Neuronal stem cell (in vitro differentiated cells): ENCODE results near the gene PTGES2.

Experiments
- DNase-seq: peaks from one replicate; pipeline ENCODE4 v3.0.0-alpha.2; 2013; ENCODE audit warnings: low spot score
- H2AFZ ChIP-seq: one replicate; pipeline ENCODE4 v1.6.1; 2013; ENCODE audit warnings: mild to moderate bottlenecking, low read length, inconsistent platforms
- H2AK5ac ChIP-seq: 2 replicates; pipeline ENCODE4 v1.6.1; 2013; ENCODE audit warnings: low read depth, mild to moderate bottlenecking, inconsistent platforms, low read length, moderate library complexity, mixed read lengths
- H2BK120ac ChIP-seq: 2 replicates; pipeline ENCODE4 v1.6.1; 2013; ENCODE audit warnings: low read depth, mild to moderate bottlenecking, inconsistent platforms, low read length, moderate library complexity, mixed read lengths
- H2BK12ac ChIP-seq: one replicate; pipeline ENCODE4 v1.6.1; 2013; ENCODE audit warnings: low read length, inconsistent platforms
- H2BK15ac ChIP-seq: 2 replicates; pipeline ENCODE4 v1.6.1; 2013; ENCODE audit warnings: mild to moderate bottlenecking, low read length, inconsistent platforms, mixed read lengths
- H2BK5ac ChIP-seq: one replicate; pipeline ENCODE4 v1.6.1; 2013; ENCODE audit warnings: inconsistent platforms, mild to moderate bottlenecking, low read length, moderate library complexity
- H3K14ac ChIP-seq: one replicate; pipeline ENCODE4 v1.6.1; 2013; ENCODE audit warnings: low read length, inconsistent platforms
- H3K18ac ChIP-seq: 2 replicates; pipeline ENCODE4 v1.6.1; 2013; ENCODE audit warnings: low read length, inconsistent platforms
- H3K23ac ChIP-seq: 2 replicates; pipeline ENCODE4 v1.6.1; 2013; ENCODE audit warnings: low read depth, mild to moderate bottlenecking, mixed read lengths, low read length, inconsistent platforms; ENCODE audit not compliant: poor library complexity
- H3K27ac ChIP-seq: replicated peaks from 3 replicates; pipeline ENCODE4 v1.5.1; 2013; ENCODE audit warnings: low read length, inconsistent platforms
- H3K27me3 ChIP-seq, 3 experiments: 2 replicates each; pipeline ENCODE4 v1.6.1; 2013; ENCODE audit warnings: low read length in 3 of 3, mild to moderate bottlenecking in 2 of 3, inconsistent platforms in 1 of 3, low read depth in 1 of 3, mixed read lengths in 1 of 3, moderate library complexity in 1 of 3; ENCODE audit not compliant: control insufficient read depth in 3 of 3, insufficient read depth in 3 of 3
- H3K36me3 ChIP-seq, 2 donors: replicated peaks in 1 of 2; 2 replicates each; pipeline ENCODE4 v1.6.1; 2013; ENCODE audit warnings: low read length in 2 of 2; ENCODE audit not compliant: control insufficient read depth in 2 of 2, insufficient read depth in 2 of 2
- H3K4ac ChIP-seq: 2 replicates; pipeline ENCODE4 v1.6.1; 2013; ENCODE audit warnings: inconsistent platforms, mild to moderate bottlenecking, low read length, moderate library complexity
- H3K4me1 ChIP-seq, 2 donors: 1 replicate in 1 of 2; 2 replicates in 1 of 2; pipeline ENCODE4 v1.6.1; 2013; ENCODE audit warnings: low read length in 2 of 2, low read depth in 1 of 2; ENCODE audit not compliant: control insufficient read depth in 2 of 2, insufficient read depth in 1 of 2
- H3K4me2 ChIP-seq: one replicate; pipeline ENCODE4 v1.6.1; 2013; ENCODE audit warnings: mild to moderate bottlenecking, low read length, inconsistent platforms; ENCODE audit not compliant: insufficient read depth, poor library complexity, severe bottlenecking
- H3K4me3 ChIP-seq, 2 donors: 2 replicates each; pipeline ENCODE4 v1.5.1; 2013; ENCODE audit warnings: low read length in 2 of 2, mild to moderate bottlenecking in 2 of 2, inconsistent platforms in 1 of 2, moderate library complexity in 1 of 2
- H3K79me1 ChIP-seq: one replicate; pipeline ENCODE4 v1.6.1; 2013; ENCODE audit warnings: low read depth, mild to moderate bottlenecking, inconsistent platforms, low read length, moderate library complexity
- H3K9ac ChIP-seq: one replicate; pipeline ENCODE4 v1.6.1; 2013; ENCODE audit warnings: mild to moderate bottlenecking, low read depth, low read length, inconsistent platforms; ENCODE audit not compliant: poor library complexity
- H3K9me3 ChIP-seq, 2 donors: replicated peaks in 1 of 2; 2 replicates each; pipeline versions ENCODE3 to v1.6.1; 2013; ENCODE audit warnings: low read length in 2 of 2, mild to moderate bottlenecking in 2 of 2, inconsistent platforms in 1 of 2, low read depth in 1 of 2, mixed read lengths in 1 of 2, moderate library complexity in 1 of 2; ENCODE audit not compliant: control insufficient read depth in 2 of 2, insufficient read depth in 1 of 2
- H4K8ac ChIP-seq: one replicate; pipeline ENCODE4 v1.6.1; 2013; ENCODE audit warnings: low read depth, mild to moderate bottlenecking, inconsistent platforms, low read length, moderate library complexity
- H4K91ac ChIP-seq: one replicate; pipeline ENCODE4 v1.6.1; 2013; ENCODE audit warnings: low read length, low read depth, mild to moderate bottlenecking, inconsistent platforms; ENCODE audit not compliant: poor library complexity
- WGBS, 2 donors: extraction: QIAGEN DNeasy Blood & Tissue Kit; methylation state at CpG; one replicate each; pipeline ENCODE4 v1.1.7; 2013; ENCODE audit warnings: missing lambda C conversion rate in 2 of 2, mixed read lengths in 1 of 2; ENCODE audit not compliant: insufficient read length in 2 of 2, insufficient replicate concordance in 1 of 2; ENCODE audit errors: extremely low coverage in 2 of 2; 5-methylcytosine and 5-hydroxymethylcytosine counted together

PTGES2 gene

DNA sequence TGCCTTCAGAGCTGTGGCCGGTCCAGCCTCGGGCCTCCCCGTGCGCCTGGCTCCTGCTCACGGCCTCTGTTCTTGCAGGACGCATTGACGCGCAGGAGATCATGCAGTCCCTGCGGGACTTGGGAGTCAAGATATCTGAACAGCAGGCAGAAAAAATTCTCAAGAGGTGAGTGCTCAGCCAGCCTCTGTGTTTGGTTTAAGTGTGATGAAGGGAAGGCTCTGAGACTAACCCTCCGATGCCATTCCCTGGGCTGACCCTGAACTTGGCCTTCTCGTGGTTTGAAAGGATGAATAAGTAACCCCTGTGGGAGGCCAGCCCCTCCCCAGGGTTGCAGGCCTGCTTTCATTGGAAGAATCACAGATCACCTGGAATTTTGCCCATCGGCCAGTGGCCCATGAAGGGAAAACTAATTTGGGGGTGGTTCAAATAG, 26.3 kb downstream of the PTGES2 start:
- Histone ChIP-seq H3K4me3 (no peak overlapping the region), H2AFZ (no peak overlapping the region), H2BK5ac (no peak overlapping the region), H3K23ac (no peak overlapping the region), H2BK120ac (no peak overlapping the region), H3K36me3 (peaks cover 41 to 56% of the 10 kb centered on the region in 2 donors), H2AK5ac (no peak overlapping the region), H3K79me1 (peaks cover 11% of the 10 kb centered on the region), H3K9ac (no peak overlapping the region), H4K91ac (no peak overlapping the region), H2BK12ac (no peak overlapping the region), H3K18ac (no peak overlapping the region), H3K14ac (no peak overlapping the region), H3K4ac (no peak overlapping the region), H3K27ac (no peak overlapping the region), H3K4me2 (no peak overlapping the region), H4K8ac (no peak overlapping the region), H3K27me3 (no peaks in the 10 kb centered on the region), H2BK15ac (no peak overlapping the region), H3K4me1 (peaks cover 23% of the 10 kb centered on the region in 2 donors), H3K9me3 (no peaks in the 10 kb centered on the region)
- no peak for DNase-seq
- no CpG with 5 or more reads among the region's 12 CpGs for WGBS, 2 donors

DNA sequence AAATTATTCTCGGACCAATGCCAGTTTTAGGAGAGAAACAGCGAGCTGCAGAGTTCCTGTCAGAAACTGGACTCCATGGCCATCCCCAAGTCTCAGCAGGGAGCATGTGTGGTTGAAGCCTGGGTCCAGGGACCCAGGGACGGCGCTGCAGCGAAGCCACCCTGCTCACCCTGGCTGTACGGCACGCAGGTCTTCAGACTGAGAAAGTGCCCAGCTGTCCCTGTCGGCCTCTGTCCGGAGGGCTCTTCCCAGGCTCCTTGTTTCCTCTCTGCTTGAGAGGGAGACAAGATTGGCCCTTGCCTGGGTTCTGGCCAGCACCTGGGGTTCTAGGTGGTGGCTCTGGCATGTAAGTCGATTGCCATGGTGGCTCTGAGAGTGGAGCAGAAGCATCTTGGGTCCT, 26.9 kb downstream of the PTGES2 start:
- Histone ChIP-seq H2AK5ac (no peak overlapping the region), H3K18ac (no peak overlapping the region), H3K27me3 (no peaks in the 10 kb centered on the region), H3K4me2 (no peak overlapping the region), H2BK15ac (no peak overlapping the region), H3K4ac (no peak overlapping the region), H3K27ac (no peak overlapping the region), H3K9me3 (no peaks in the 10 kb centered on the region), H3K79me1 (peaks cover 11% of the 10 kb centered on the region), H4K8ac (no peak overlapping the region), H2BK120ac (no peak overlapping the region), H3K14ac (no peak overlapping the region), H4K91ac (no peak overlapping the region), H2BK12ac (no peak overlapping the region), H2BK5ac (peak overlapping the region; percentile 10), H3K36me3 (peaks cover 35 to 49% of the 10 kb centered on the region in 2 donors), H3K4me3 (no peak overlapping the region), H3K4me1 (peaks cover 23% of the 10 kb centered on the region in 2 donors), H3K9ac (no peak overlapping the region), H2AFZ (no peak overlapping the region), H3K23ac (no peak overlapping the region)
- DNase-seq: no peak
- no CpG with 5 or more reads among the region's 10 CpGs for WGBS, 2 donors

DNA sequence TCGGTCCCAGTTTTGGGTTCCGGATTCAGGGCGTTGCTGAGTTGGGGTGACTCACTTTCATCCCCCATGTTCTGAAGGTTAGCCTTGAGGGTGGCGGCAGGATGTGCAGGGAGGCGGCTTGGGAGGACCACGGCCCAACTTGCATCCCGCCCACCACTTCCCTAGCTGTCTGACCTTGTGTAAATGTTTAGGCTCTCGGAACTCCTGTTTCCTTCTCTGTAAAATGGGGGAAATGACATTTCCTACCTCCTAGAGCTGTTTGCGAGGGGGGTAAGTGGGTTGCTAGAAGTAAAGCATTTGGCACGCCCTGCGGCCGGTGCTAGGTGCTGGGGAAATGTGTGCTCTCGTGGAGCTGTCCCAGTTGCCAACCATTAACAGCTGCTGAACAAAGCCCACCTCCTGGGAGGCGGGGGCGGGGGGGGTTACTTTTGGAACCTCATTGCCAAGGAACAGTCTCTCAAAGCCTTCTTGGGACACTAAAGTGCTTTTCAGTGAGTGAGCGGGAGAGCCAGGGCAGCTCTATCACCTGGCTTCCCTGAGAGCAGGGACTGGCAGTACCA, 27.5 kb downstream of the PTGES2 start:
- Histone ChIP-seq H4K8ac (no peak overlapping the region), H3K9ac (no peak overlapping the region), H3K79me1 (peaks cover 13% of the 10 kb centered on the region), H4K91ac (no peak overlapping the region), H3K23ac (no peak overlapping the region), H2BK12ac (no peak overlapping the region), H3K18ac (no peak overlapping the region), H3K9me3 (no peaks in the 10 kb centered on the region), H3K4ac (no peak overlapping the region), H3K36me3 (peaks cover 32 to 46% of the 10 kb centered on the region in 2 donors), H2BK15ac (no peak overlapping the region), H3K27ac (no peak overlapping the region), H3K14ac (no peak overlapping the region), H2AK5ac (no peak overlapping the region), H3K4me1 (peaks cover 23 to 24% of the 10 kb centered on the region in 2 donors), H2BK5ac (no peak overlapping the region), H3K4me3 (no peak overlapping the region), H3K4me2 (no peak overlapping the region), H2AFZ (no peak overlapping the region), H3K27me3 (no peaks in the 10 kb centered on the region), H2BK120ac (no peak overlapping the region)
- WGBS, 2 donors: no CpG with 5 or more reads among the region's 16 CpGs
- no peak for DNase-seq

DNA sequence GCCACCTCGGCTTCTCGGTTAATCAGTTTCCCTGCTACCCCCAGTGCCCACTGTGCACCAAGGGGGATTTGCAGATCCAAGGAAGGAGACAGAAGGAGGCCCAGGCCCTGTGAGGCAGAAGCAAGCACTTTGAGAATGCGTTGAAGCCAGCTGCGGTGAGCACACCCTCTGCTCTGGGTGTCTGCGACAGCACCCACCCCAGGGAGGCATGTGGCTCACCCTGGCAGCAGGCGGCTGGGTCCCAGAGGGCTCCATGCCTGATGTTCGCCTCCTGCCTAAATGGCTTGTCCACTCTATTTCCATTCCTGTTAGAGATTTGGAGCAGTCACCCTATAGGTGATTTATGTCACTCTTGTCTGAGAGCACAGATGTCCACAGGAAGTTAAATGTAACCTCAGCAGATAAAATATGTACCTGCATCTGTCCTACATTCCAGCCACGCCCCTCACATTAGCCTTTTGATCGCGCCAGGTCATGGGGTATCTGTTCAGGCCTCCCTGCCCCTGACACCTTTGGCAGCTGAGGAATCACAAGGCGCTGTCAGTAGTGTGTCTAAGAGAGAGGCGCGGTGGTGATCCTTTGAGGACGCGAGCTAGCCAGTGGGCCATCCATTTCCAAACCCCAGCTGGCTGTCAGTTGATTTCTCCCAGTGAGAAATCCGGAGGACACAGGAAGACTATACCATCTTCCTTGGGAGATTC, 28.1 kb downstream of the PTGES2 start:
- Histone ChIP-seq H3K27me3 (no peaks in the 10 kb centered on the region), H3K18ac (peak overlapping the region; percentile 86), H4K8ac (no peak overlapping the region), H2BK15ac (peak overlapping the region; percentile 23), H2AFZ (no peak overlapping the region), H3K14ac (peak overlapping the region; percentile 22), H2AK5ac (no peak overlapping the region), H3K4me2 (peak overlapping the region; percentile 90), H2BK12ac (no peak overlapping the region), H3K4me3 (peak overlapping the region; percentile 47 to 80), H3K4ac (no peak overlapping the region), H3K9ac (peak overlapping the region; percentile 91), H3K9me3 (no peaks in the 10 kb centered on the region), H3K4me1 (peaks cover 30 to 31% of the 10 kb centered on the region in 2 donors), H3K36me3 (peaks cover 30 to 43% of the 10 kb centered on the region in 2 donors), H3K27ac (peak overlapping the region; percentile 90), H2BK5ac (peak overlapping the region; percentile 13), H2BK120ac (no peak overlapping the region), H4K91ac (no peak overlapping the region), H3K23ac (peak overlapping the region; percentile 35), H3K79me1 (peaks cover 13% of the 10 kb centered on the region)
- DNase-seq: no peak
- no CpG with 5 or more reads among the region's 16 CpGs for WGBS, 2 donors
